ENCODE measurements around the gene INPP5B.

The INPP5B gene

GRCh38 chr1:37828410-37829074, 118.3 kb downstream of the INPP5B start:
- no peak for DNase-seq

DNA sequence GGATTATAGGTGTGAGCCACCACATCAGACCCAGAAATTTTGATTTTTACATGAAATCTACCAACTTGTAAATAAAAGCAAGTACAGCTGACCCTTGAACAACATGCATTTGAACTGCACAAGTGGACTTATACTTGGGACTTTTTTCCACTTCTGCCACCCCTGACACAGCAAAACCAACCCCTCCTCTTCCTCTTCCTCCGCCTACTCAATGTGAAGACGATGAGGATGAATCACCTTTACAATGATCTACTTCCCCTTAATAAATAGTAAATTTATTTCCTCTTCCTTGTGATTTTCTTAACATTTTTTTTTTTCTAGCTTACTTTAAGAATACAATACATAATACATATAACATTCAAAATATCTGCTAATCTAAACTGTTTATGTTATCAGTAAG, 121.3 kb downstream of the INPP5B start:
- no peak for DNase-seq

- no peak for DNase-seq
Observed at GRCh38 chr1:37824001-37824400, 122.9 kb downstream of the INPP5B start.

- DNase-seq, result no peak
Observed at GRCh38 chr1:37822906-37823815, 123.7 kb downstream of the INPP5B start.

DNA sequence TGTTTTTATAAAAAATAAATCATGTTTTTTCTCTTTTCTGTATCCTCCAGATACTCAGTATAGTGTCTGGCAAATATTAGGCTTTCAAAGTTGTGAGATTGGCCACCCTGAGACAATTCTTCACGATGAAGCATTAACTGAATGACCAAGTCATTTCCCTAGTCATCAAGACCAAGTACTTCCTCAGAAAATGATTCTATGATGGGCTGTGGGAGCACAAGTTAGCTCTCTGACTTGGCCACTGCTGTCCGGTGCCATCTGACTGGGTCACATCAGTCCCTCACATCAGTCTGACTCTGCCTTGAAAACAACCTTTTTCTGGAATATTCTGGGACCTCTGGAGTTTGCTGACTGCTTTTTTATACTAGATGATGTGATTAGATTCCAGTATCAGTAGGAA, 125.4 kb downstream of the INPP5B start:
- no peak for DNase-seq

DNA sequence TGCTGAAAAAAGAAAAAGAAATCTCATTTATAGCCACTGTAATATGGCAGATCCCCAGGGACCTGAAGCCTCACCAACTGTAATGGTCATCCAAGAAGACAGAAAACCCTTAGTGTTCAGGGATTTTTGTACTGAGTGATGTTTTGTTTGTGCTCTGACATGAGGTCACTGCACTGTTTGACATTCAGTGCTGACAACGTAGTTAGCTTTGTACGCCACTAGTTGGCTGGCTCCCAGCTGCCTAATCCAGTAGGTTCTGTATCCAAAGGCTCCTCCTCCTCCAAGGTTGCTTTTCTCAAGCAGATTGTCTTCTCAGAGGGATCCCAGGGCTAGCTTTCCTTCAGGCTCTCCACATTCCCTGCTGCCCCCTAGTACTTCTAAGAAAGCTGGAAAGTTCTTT, 129.4 kb downstream of the INPP5B start:
- DNase-seq, result no peak

GRCh38 chr1:37814252-37814651, 132.6 kb downstream of the INPP5B start:
- no peak for DNase-seq

- DNase-seq, result no peak
Observed at GRCh38 chr1:37813529-37814145, 133.2 kb downstream of the INPP5B start.

DNA sequence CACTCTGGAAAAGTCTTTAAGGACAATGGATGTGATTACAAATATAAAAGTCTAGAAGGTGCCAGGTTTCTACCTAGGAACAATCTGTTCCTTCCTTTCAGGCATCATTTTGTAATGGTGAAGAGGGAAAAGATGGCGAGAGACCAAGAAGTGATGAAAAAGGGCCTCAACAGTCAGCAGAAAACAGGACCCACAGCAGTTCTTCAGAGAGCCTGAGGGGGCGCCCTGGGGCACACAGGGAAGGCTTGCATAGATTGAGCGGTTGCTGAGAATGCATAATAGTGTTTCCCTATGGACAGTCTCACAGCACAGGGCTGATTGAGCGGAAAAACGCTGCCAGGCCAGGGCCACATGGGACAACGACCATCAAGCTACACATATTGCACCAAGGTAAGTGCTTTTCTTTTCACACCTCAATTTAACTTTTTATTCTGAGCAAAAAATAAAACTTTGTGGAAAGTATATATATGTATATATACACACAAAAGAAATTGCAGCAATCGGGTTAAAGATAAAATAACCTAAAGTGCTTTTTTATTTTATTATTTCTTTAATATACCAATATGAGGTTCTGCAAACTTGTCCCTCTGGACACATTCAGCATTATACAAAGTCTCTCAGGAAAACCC, 135.7 kb downstream of the INPP5B start:
- peak; percentile 69 to 77 for DNase-seq
